ENCODE data around the gene ZMYND10.

Gene ZMYND10

GRCh38 chr3:50342813-50343633 lies 2.5 kb downstream of the ZMYND10 start:
- ATAC-seq, result no peak
- TF ChIP-seq SNAI2 (CRISPR knock-in tag; IDR thresholded peaks at IDR 0.05) (no peak), OSR1 (CRISPR knock-in tag; IDR thresholded peaks at IDR 0.05) (no peak), ARNTL (CRISPR knock-in tag; IDR thresholded peaks at IDR 0.05; ENCODE audit: borderline replicate concordance, low read depth) (no peak), RARB (CRISPR knock-in tag; IDR thresholded peaks at IDR 0.05) (no peak), TOX (CRISPR knock-in tag; IDR thresholded peaks at IDR 0.05; ENCODE audit: borderline replicate concordance) (no peak), ZNF565 (CRISPR knock-in tag; conservative IDR thresholded peaks at IDR 0.05; ENCODE audit: low read depth) (no peak), PPARA (CRISPR knock-in tag; IDR thresholded peaks at IDR 0.05; ENCODE audit: borderline replicate concordance) (no peak)

GRCh38 chr3:50341996-50342650 lies 3.4 kb downstream of the ZMYND10 start:
- ATAC-seq, result no peak
- no peak for TF ChIP-seq ARNTL (CRISPR knock-in tag; IDR thresholded peaks at IDR 0.05; ENCODE audit: borderline replicate concordance, low read depth)
- no peak for TF ChIP-seq CSRNP3 (CRISPR knock-in tag; IDR thresholded peaks at IDR 0.05)
- no peak for TF ChIP-seq RARB (CRISPR knock-in tag; IDR thresholded peaks at IDR 0.05)
- TF ChIP-seq PATZ1 (CRISPR knock-in tag; IDR thresholded peaks at IDR 0.05; ENCODE audit: borderline replicate concordance), result no peak
- TF ChIP-seq SNAI2 (CRISPR knock-in tag; IDR thresholded peaks at IDR 0.05), result no peak
- TF ChIP-seq ESRRG (CRISPR knock-in tag; IDR thresholded peaks at IDR 0.05), result no peak

GRCh38 chr3:50341537-50341936 lies 4.0 kb downstream of the ZMYND10 start:
- TF ChIP-seq BACH2 (CRISPR knock-in tag; IDR thresholded peaks at IDR 0.05; ENCODE audit: borderline replicate concordance) (no peak), CSRNP3 (CRISPR knock-in tag; IDR thresholded peaks at IDR 0.05) (no peak), RARB (CRISPR knock-in tag; IDR thresholded peaks at IDR 0.05) (no peak), GLIS3 (CRISPR knock-in tag; IDR thresholded peaks at IDR 0.05) (no peak), PATZ1 (CRISPR knock-in tag; IDR thresholded peaks at IDR 0.05; ENCODE audit: borderline replicate concordance) (no peak), ZNF8 (CRISPR knock-in tag; IDR thresholded peaks at IDR 0.05) (no peak), ESRRG (CRISPR knock-in tag; IDR thresholded peaks at IDR 0.05) (no peak), CREB5 (CRISPR knock-in tag; IDR thresholded peaks at IDR 0.05; ENCODE audit: low read depth) (no peak), ZC3H10 (CRISPR knock-in tag; IDR thresholded peaks at IDR 0.05) (no peak), SNAI2 (CRISPR knock-in tag; IDR thresholded peaks at IDR 0.05) (no peak), POU6F1 (CRISPR knock-in tag; IDR thresholded peaks at IDR 0.05; ENCODE audit: borderline replicate concordance, low read depth) (no peak), OSR1 (CRISPR knock-in tag; IDR thresholded peaks at IDR 0.05) (no peak), ZNF70 (CRISPR knock-in tag; IDR thresholded peaks at IDR 0.05) (no peak), ZFP3 (CRISPR knock-in tag; IDR thresholded peaks at IDR 0.05) (no peak), ZFP30 (CRISPR knock-in tag; IDR thresholded peaks at IDR 0.05) (no peak), TSHZ2 (CRISPR knock-in tag; IDR thresholded peaks at IDR 0.05) (no peak), CSDC2 (CRISPR knock-in tag; IDR thresholded peaks at IDR 0.05) (no peak), TCF4 (CRISPR knock-in tag; IDR thresholded peaks at IDR 0.05; ENCODE audit: borderline replicate concordance) (no peak), PPARA (CRISPR knock-in tag; IDR thresholded peaks at IDR 0.05; ENCODE audit: borderline replicate concordance) (no peak)
- ATAC-seq, result no peak
